OCI-LY7 (cell line): ENCODE data around the gene SIPA1L3.

ENCODE experiments used
- EZH2phosphoT487 ChIP-seq: fragments of 200-600 bp; sonication (generic); IDR thresholded peaks from 2 replicates; pipeline ENCODE4 v1.6.1; 2018; ENCODE audit warnings: low read depth, borderline replicate concordance, mild to moderate bottlenecking, mixed run types, antibody characterized with exemption, low read length, moderate library complexity, mixed read lengths
- TF ChIP-seq, protein P1 (sequence below): fragments of 200-600 bp; sonication (generic); conservative IDR thresholded peaks from 2 replicates; pipeline ENCODE4 v1.5.1; 2014; ENCODE audit warnings: mild to moderate bottlenecking, antibody characterized with exemption, low read length, moderate library complexity, mixed read lengths

DNA sequence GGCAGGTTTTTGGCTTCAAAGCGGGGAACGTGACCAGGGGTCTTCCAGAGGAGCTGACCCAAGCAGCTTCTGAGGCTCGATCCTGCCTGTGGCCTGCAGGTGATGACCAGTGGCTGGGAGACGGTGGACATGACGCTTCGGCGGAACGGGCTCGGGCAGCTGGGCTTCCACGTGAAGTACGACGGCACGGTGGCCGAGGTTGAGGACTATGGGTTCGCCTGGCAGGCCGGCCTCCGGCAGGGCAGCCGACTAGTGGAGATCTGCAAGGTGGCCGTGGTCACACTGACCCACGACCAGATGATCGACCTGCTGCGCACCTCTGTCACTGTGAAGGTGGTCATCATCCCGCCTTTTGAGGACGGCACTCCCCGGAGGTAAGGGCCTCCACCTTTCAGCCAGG lies 223.4 kb downstream of the SIPA1L3 start:
- TF ChIP-seq, protein P1, sequence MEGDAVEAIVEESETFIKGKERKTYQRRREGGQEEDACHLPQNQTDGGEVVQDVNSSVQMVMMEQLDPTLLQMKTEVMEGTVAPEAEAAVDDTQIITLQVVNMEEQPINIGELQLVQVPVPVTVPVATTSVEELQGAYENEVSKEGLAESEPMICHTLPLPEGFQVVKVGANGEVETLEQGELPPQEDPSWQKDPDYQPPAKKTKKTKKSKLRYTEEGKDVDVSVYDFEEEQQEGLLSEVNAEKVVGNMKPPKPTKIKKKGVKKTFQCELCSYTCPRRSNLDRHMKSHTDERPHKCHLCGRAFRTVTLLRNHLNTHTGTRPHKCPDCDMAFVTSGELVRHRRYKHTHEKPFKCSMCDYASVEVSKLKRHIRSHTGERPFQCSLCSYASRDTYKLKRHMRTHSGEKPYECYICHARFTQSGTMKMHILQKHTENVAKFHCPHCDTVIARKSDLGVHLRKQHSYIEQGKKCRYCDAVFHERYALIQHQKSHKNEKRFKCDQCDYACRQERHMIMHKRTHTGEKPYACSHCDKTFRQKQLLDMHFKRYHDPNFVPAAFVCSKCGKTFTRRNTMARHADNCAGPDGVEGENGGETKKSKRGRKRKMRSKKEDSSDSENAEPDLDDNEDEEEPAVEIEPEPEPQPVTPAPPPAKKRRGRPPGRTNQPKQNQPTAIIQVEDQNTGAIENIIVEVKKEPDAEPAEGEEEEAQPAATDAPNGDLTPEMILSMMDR = no peak
- TF ChIP-seq EZH2phosphoT487 = no peak
